Measurements from ENCODE around the gene ABCF1. TPM values are rescaled to one million over a fixed set of nuclear protein-coding genes. Genes with fewer than 3 reads are reported as not detected.
A peak's percentile ranks its signal among the peaks of the same experiment; 100 is the strongest.

The ABCF1 gene
- total and polyA plus RNA-seq, 2 of the 8 experiments (the other 6 are each of a cell fraction or from before 2014, with no cell fraction given) = 48.8 to 123 TPM

- no peak for TF ChIP-seq CTBP2 (IDR thresholded peaks at IDR 0.05; ENCODE audit: borderline replicate concordance, insufficient read depth, insufficient read length, low read length)
- TF ChIP-seq TAF7 (optimal IDR thresholded peaks at IDR 0.05; ENCODE audit: borderline replicate concordance, low read depth, low read length) = peak; percentile 64
- TF ChIP-seq SAP30 (IDR thresholded peaks at IDR 0.05; ENCODE audit: insufficient read depth, insufficient replicate concordance, low read length) = peak; percentile 99
- TF ChIP-seq TAF1 (IDR thresholded peaks at IDR 0.05; ENCODE audit: low read depth, low read length) = peak; percentile 64; the same call in 1 of the 2 replicates
- TF ChIP-seq BACH1 (IDR thresholded peaks at IDR 0.05; ENCODE audit: low read length) = no peak
- no peak for TF ChIP-seq JUND (IDR thresholded peaks at IDR 0.05; ENCODE audit: low read length)
- TF ChIP-seq YY1 (IDR thresholded peaks at IDR 0.05; ENCODE audit: low read depth, low read length) = peak; percentile 97
- TF ChIP-seq E2F6 (IDR thresholded peaks at IDR 0.05) = peak; percentile 41; the same call in 1 of the 2 replicates
- no peak for TF ChIP-seq ZNF274 (IDR thresholded peaks at IDR 0.05; ENCODE audit: borderline replicate concordance, extremely low read depth, low read length)
- TF ChIP-seq HDAC2 (IDR thresholded peaks at IDR 0.05; ENCODE audit: borderline replicate concordance in 1 of 2, low read depth in 2 of 2, low read length in 2 of 2) = peak; percentile 26 to 97; a peak in 3 of 4 replicates
- TF ChIP-seq POLR2A (IDR thresholded peaks at IDR 0.05; ENCODE audit: control extremely low read depth in 1 of 2, low read depth in 2 of 2, low read length in 2 of 2) = peak in 1 of 2 experiments; percentile 6; a peak in 1 of 3 replicates
- no peak for TF ChIP-seq SP2 (IDR thresholded peaks at IDR 0.05; ENCODE audit: low read length)
- TF ChIP-seq TBP (IDR thresholded peaks at IDR 0.05; ENCODE audit: low read depth, low read length) = peak; percentile 58; the same call in 1 of the 2 replicates
- peak; percentile 96 to 98 for TF ChIP-seq SIN3A (conservative IDR thresholded peaks at IDR 0.05 in 1 of 2, IDR thresholded peaks at IDR 0.05 in 1 of 2; ENCODE audit: low read depth in 1 of 2, low read length in 2 of 2)
- peak; percentile 14; the same call in 1 of the 2 replicates for TF ChIP-seq CHD1 (IDR thresholded peaks at IDR 0.05; ENCODE audit: low read depth, low read length)
- no peak for TF ChIP-seq BRCA1 (IDR thresholded peaks at IDR 0.05; ENCODE audit: low read depth, low read length)
- TF ChIP-seq GTF2F1 (IDR thresholded peaks at IDR 0.05; ENCODE audit: borderline replicate concordance, low read depth, low read length) = no peak; the same call in 1 of the 2 replicates
- TF ChIP-seq TEAD4 (IDR thresholded peaks at IDR 0.05; ENCODE audit: low read depth, low read length) = no peak
- no peak for TF ChIP-seq CREB1 (IDR thresholded peaks at IDR 0.05)
- peak; percentile 62 for TF ChIP-seq PHF8 (conservative IDR thresholded peaks at IDR 0.05; ENCODE audit: low read depth, low read length)
- peak; percentile 87 for TF ChIP-seq KDM5A (IDR thresholded peaks at IDR 0.05; ENCODE audit: low read length)
- TF ChIP-seq ATF2 (IDR thresholded peaks at IDR 0.05; ENCODE audit: low read length) = no peak
Measured at GRCh38 chr6:30617565-30618269, 46.5 kb downstream of the ABCF1 start, which contains the start of gene MRPS18B (continued).
